ENCODE results near the gene NTPCR.
"Not testable (repeated sequence)": the region's sequence is repeated elsewhere in the genome, so short reads cannot be mapped to it uniquely, and the experiment has no call there.

The NTPCR gene

GRCh38 chr1:232925421-232926220 lies 24.8 kb upstream of the NTPCR start:
- DNase-seq (ENCODE audit: low read depth in 1 of 2, low spot score in 1 of 2), result no peak

DNA sequence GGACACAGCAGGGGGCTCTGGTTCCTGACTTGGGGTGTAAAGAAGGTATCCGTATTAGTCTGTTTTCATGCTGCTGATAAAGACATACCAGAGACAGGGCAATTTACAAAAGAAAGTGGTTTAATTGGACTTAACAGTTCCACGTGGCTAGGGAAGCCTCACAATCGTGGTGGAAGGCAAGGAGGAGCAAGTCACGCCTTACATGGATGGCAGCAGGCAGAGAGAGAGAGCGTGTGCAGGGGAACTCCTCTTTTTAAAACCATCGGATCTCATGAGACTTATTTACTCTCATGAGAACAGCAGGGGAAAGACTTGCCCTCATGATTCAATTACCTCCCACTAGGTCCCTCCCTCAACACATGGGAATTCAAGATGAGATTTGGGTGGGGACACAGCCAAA lies 23.2 kb upstream of the NTPCR start:
- not testable (repeated sequence) for DNase-seq (ENCODE audit: low read depth in 1 of 2, low spot score in 1 of 2)

DNA sequence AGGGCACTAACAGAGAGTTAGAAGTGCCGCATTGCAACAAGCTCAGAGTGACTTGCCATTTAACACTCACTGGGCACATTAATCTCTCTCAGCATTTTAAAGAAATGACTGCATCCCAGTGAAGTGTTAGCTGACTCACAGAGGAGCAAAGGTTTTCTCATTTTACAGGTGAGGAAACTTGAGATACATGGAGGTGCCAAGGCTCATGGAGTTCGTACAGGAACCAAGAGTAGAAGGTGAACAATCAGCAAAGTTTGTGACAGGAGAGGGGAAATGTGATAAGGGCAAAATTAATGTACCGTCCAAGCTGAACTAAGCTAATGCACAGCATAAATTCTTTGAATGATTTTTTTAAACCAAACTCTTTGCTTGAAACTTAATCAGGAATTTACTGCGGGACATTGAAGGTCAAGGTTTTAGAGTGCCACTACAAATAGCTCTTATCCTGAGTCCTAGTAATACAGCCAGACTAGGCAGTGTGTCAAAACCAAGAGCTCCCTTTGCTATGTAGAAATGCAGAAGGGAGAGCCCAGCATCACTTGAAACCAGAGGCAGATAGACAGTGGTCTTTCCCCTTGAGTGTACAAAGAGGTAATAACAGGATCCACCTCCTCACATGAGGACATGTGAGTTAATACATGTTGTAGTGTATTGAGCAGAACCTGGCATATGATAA lies 22.4 kb upstream of the NTPCR start:
- no peak for DNase-seq (ENCODE audit: low read depth in 1 of 2, low spot score in 1 of 2)

DNA sequence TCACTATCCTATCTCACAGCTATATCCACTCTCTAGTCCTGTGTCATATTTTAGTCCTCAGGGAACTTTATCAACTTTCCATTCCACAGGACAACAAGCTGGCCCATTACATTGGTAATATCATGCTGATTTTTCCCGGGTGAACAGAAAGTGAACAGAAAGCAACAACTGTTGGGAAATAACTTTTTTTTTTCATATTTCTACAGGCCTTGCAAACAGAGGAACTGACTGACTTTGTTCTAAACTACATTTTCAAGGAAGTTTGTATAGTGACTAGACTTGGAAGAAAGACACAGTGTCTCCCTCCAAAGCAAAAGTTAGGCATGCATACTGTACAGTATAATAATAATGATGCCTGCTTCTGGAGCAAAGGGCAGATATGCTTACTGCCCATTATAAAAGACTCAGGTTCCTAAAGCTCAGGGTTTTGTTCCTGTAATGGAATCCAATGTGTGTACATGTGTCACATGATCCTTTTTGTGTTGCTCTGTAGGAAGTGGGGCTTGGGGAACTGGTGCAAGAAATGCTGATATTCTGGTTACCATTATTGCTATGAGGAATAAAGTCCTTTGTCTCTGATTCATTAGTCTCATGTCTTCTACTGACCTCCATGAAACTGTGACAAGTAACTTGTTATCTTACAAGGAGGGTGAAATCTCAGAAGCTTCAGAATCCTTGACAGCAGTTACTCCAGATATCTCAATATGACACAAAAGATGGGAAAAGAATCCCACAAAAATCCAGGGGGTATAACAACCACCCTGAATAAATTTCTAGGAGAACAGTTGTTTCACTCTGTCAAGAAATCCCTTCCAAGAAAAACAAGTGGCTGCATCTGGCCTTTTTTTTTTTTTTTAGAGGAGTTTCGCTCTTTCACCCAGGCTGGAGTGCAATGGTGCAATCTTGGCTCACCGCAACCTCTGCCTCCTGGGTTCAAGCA lies 17.7 kb upstream of the NTPCR start:
- DNase-seq (ENCODE audit: low read depth in 1 of 2, low spot score in 1 of 2), result no peak

DNA sequence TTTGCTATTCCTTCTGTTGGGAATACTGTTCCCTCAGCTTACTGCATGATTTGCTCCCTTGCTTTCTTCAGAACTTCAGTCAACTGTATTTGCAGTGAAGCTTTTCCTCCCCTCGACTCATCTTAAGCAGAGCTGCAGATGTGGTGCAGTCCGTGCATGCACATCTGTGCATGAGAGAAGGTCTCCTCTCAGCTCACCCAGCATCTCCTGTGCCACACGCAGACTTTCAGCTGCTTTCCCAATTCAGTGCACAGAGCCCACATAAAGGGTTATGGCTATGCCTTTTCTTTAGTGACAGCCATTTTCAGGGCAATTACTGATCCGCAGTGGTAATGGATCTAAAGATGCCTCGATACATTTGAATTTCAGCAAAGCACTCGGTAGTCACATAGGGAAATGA lies 13.5 kb upstream of the NTPCR start:
- DNase-seq (ENCODE audit: low read depth in 1 of 2, low spot score in 1 of 2), result no peak

DNA sequence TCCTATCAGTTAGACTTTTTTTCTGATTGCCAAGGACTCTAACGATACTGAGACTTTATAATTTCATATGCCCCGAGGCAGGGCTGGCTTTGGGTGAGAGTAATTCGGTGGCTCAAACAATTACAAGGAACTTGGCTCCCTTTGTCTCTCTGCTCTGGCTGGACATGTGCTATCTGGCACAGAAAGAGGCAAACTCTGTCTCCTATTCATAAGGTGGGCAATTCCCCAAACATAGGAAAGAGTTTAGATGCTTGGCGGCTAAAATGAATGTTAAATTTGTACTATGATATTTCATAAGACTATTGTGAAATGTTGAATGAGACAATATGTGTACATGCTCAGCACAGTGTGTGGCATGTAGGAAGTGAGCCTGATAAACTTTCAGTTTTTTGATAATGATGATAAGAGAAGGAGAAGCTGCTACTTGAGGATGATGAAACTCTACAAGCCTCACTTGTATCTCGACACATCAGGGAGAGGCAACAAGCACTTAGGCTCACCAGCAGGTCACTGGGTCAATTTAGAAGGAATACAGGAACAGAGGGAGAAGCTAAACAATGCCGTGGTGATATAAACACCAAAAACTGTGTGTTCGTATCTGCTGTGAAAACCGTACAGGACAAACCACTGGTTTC lies 12.6 kb upstream of the NTPCR start:
- DNase-seq (ENCODE audit: low read depth in 1 of 2, low spot score in 1 of 2), result no peak

DNA sequence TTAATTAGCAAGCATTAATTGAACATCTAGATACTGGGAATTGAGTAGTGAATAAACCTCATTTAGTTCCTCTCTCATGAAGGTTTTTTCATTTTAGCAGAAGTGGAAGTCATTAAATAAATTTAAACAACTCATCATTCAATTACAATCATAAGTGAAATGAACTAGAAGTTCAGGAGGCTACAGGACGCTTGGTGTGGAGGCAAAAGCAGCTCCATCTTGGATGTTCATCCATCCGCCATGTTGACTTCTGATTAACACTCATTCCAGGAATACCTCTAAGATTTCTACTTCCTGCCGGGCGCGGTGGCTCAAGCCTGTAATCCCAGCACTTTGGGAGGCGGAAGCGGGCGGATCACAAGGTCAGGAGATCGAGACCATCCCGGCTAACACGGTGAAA lies 11.5 kb upstream of the NTPCR start:
- DNase-seq (ENCODE audit: low read depth in 1 of 2, low spot score in 1 of 2), result no peak

GRCh38 chr1:232939748-232940147 lies 10.7 kb upstream of the NTPCR start:
- DNase-seq (ENCODE audit: low read depth in 1 of 2, low spot score in 1 of 2), result no peak

GRCh38 chr1:232940262-232940661 lies 10.1 kb upstream of the NTPCR start:
- no peak for DNase-seq (ENCODE audit: low read depth in 1 of 2, low spot score in 1 of 2)

DNA sequence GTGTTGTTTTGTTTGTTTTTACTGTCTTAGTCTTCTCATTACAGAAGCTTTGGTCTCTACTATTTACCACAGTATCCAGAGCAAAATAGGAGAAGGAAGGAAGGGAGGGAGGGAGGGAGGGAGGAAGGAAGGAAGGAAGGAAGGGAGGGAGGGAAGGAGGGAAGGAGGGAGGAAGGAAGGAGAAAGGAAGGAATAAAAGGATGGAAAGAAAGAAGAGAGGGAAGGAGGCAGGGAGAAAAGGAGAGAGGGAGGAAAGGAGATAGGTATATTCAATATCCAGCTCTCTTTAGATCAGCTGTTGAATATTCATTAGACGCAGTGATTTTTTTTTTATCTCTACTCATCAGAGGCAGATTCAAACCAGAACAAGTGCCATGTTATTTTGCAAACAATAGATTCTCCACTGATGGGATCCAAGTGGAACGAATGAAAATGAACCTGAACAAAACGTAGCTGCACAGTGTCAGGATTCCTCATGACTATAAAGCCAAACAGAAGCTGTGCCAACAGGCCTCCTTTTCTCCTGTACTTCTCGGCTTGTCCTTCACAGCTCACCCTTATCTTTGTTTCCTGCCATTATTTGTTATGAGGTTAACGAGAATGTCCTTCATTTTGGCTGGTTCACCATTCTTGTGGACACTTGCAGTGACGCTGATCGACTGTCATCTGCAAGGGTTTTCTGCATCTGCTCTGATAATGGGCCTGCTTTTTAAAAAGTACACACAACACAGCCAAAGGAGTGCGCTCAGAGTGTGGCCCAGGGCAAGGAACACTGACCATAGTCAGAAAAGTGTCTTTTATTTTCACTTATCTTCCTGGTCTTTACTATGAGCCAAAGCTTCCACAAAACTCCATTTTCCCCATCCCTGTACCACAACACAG lies 7.8 kb upstream of the NTPCR start:
- DNase-seq (ENCODE audit: low read depth in 1 of 2, low spot score in 1 of 2), result no peak

GRCh38 chr1:232943679-232944252 lies 6.6 kb upstream of the NTPCR start:
- no peak for DNase-seq (ENCODE audit: low read depth in 1 of 2, low spot score in 1 of 2)

DNA sequence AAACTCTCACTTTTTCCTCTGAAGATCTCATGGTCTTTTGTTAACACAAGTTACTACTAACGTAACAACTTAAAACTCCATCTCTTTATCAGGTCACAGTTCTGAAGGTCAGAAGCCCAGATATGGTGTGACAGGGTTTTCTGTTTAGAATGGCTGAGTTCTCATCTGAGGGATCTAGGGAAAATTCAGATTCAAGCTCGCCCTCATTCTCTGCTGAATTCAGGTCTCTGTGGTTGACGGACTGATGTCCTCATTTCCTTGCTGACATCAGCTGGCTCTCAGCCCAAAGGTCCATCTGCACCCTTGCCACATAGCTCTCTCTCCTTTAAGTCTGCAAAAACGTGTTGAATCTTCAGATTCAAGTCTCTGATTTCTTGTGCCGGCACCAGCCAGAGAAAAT lies 6.1 kb upstream of the NTPCR start:
- DNase-seq (ENCODE audit: low read depth in 1 of 2, low spot score in 1 of 2), result no peak

DNA sequence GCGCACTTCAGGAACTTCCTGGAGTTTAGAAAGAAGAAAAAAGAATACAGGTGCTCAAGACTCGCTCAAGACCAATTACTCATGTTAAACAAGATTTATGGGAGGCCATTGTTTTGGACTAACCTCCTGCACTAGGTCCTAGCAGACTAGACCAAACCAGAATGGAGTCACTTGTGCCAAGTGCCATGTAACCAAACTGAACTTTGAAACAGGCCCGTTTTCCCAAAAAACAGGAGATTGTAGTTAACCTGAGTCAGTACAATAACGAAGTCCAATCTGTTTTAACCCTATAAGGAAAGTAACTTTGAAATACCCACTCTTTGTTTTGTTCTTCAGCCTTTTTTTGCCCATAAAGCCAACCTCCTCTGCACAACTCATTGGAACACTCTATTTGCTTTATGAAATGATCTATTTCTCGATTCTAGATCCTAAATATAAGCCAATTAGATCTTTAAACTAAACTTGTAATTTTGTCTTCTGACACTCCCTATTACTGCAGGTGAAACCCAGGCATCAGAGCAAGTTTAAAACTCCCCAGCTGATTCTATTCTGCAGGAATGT lies 695 bp upstream of the NTPCR start:
- DNase-seq (ENCODE audit: low read depth in 1 of 2, low spot score in 1 of 2), result no peak

- DNase-seq (ENCODE audit: low read depth in 1 of 2, low spot score in 1 of 2), result no peak
Measured at GRCh38 chr1:232951180-232951579, 769 bp downstream of the NTPCR start.

- no peak for DNase-seq (ENCODE audit: low read depth in 1 of 2, low spot score in 1 of 2)
Measured at GRCh38 chr1:232951605-232952004, 1.2 kb downstream of the NTPCR start.

DNA sequence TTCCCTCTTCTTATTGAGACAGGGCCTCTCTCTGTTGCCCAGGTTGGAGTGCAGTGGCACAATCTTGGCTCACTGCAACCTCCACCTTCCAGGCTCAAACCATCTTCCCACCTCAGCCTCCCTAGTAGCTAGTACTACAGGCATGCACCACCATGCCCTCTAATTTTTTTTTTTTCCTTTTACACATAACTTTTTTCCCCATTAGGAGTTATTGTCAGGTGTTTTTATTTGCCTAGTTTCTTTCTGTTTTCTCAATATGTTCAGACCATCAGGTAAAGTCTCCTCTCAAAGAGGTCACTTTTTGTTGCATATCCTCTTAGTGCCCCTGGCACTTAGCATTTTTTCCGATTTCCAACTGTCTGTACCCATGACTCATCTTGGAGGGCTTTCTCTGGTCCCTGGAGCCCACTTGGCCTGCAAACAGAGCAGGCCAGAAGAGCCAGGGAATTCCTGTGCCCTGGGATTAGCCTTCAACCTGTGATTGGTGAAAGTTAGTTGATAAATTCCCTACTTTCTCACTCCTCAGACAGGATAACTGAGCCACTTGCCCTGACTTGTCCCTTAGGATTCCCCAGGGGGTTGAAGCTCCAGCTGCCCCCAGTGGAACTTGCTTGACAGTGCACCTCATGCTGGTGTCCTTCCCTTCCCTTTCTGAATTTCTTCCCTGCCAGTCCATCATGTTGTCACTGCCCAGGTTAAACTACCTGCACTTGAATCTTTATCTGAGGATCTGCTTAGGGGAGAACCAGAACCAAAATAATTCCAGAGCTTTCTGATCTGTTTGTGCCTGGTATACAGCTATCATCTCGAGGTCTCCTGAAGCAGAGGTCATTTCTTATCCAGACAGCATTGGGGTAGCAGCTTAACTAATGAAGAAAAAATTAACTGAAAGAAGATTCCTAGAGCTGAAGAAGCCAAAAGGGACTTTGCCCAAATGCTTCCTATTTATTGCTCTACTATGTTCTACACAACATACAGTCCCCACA lies 2.4 kb downstream of the NTPCR start:
- DNase-seq (ENCODE audit: low read depth in 1 of 2, low spot score in 1 of 2), result no peak

GRCh38 chr1:232954594-232955365 lies 4.4 kb downstream of the NTPCR start:
- DNase-seq (ENCODE audit: low read depth in 1 of 2, low spot score in 1 of 2), result no peak

DNA sequence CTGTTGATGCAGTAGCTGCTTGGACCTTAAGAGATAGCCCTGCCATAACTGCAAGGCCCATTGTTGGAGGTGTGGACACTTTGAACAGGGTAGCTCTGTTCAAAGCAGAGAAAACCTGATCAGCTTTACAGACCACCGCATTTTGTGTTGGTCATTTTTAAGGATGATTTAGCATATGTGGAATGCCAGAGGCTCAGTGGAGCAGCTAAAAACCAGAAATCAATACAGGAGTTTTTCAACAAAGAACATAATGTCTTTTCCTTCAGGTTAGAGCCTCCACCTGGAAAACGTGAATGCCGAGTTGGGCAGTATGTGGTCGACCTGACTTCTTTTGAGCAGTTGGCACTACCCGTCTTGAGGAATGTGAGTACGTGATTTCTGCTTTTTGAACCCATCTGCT lies 5.7 kb downstream of the NTPCR start:
- no peak for DNase-seq (ENCODE audit: low read depth in 1 of 2, low spot score in 1 of 2)
